Islet precursor cell (in vitro differentiated cells): ENCODE measurements around the gene PRR18.

Source experiments
- DNase-seq: peaks from one replicate; pipeline ENCODE4 v3.0.0-alpha.2; 2018

PRR18 gene

DNA sequence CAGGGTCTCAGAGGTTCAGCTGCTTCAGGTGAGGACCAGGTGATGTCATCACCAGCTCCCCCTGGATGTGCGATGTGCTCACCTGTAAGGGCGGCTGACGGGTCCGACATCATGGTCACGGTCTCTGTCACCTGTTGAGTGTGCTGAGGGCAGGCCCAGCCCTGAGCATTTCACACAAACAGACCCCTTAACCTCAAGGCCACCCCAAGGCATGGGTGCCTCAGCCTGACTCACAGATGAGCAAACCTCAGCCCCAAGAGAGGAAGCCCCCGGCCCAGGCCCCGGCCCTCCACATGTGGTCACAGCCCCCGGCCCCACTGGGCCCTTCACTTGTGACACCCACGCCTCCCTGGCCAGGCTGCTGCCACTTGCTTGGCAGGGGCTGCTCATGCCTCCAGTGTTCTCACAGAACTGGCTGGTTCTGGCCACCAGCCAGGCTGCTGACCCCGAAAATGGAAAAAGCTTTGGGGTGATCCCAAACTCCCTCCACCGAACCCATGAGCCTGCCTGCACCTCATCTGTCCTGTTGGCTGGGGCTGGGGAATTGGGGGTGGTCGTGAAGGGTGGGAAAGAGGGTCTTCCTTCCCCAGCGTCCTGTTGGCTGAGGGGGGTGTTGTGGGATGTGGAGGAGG is 33.3 kb downstream of the PRR18 start:
- no peak for DNase-seq

DNA sequence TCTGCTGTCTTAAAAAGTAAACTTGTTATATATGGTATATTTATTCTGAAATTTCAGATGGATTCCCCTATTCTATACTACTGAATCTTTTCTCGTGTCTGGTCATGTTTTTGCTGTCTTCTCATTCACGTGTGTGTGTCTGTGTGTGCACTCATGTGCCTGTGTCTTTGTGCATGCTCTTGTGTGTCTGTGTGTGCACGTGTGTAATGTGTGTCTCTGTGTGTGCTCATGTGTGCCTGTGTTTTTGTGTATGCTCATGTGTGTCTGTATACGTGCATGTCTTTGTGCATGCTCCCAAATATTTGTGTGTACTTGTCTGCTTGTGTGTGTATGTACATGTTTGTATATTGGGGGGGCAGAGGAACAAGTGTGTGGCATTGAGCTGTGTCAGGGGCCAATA is 34.0 kb downstream of the PRR18 start:
- DNase-seq = no peak

DNA sequence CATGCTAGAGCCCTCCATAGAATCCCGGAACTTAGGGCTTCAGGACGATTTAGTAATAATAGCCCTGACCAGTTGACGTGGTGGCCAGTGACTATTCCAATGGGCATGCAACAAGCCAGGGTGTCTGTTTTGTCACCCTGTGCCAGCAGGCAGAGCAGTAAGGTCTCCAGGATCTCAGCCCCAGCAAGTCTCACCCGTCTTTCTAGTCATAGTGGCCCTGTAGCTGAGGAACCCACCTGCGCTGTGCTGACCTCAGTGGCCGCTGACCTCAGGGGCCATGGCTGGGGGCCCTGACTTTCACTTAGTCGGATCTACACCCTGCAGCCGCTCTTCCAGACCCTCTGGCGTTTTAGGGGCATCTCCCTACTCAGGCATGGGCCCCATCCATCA is 36.8 kb downstream of the PRR18 start:
- DNase-seq = no peak

DNA sequence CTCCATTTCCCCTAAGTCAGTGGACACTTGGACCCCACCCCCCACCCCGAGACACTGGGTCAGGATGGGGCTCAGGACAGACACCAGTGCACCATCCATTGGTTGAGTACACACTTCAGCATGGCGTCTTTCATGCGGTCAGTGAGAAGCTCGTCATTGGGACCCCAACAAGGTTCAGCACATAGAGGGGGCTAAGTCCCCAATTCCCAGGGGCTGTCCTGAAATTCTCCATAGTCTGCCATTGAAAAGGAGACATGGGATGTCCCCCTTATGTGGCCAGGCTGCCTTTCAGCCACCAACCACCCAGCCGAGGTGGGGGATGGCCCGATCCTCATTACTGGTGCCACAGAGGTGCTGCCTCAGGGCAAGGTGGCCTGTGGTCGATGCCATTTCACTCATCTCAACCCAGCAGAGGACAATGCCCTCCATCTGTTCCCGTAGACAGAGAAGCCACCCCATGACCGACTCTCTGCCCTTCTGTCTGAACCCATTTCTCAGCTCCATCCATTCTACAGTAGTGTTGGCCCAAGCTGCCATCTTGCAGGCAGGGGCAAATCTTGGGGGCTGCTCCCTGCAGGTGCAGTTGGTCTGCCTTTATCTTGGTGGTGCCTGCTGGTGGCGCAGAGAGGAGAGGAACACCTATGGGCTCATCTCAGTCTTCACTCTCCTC is 37.4 kb downstream of the PRR18 start:
- no peak for DNase-seq

DNA sequence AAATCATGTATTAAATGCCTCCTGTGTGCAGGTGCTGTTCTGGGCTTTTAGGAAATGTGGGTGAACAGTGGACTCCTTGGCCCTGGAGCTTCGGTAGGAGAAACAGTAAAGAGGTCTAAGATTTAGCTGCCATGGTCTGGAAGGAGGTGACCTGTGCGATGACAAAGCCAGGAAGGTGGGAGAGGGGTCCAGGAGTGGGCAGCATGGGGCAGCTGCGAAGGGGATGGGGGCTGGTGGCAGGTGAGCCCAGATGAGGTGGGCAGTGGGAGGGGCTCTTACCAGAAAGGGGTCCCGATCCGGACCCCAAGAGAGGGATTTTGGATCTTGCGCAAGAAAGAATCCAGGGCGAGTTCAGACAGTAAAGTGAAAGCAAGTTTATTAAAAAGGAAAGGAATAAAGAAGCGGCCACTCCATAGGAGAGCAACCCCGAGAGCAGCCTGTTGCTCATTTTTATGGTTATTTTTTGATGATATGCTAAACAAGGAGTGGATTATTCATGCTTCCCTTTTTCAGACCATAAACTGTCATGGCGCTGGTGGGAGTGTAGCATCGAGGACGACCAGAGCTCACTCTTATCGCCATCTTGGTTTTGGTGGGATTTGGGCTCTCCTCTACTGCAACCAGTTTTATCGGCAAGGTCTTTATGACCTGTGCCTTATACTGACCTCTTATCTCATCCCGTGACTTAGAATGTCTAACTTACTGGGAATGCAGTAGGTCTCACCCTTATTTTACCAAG is 38.7 kb downstream of the PRR18 start:
- no peak for DNase-seq

DNA sequence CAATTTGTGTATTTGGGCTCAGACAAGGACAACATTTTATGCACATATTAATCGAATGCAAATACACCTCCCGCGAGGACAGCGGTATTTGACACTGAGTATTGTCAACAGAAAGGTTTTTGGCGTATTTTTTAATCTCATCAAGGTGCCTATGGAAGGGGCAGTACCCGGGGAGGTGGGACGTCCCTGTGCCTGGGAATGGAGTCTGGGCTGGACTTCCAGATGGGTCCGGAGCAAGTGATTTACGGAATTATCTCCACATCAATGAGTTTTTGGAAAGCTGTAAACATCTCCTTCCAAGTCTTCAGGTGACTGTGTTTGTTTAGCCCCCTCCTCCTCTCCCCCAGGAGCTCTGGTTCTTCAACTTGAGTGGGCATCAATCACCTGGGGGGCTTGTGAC is 39.8 kb downstream of the PRR18 start:
- DNase-seq = no peak

DNA sequence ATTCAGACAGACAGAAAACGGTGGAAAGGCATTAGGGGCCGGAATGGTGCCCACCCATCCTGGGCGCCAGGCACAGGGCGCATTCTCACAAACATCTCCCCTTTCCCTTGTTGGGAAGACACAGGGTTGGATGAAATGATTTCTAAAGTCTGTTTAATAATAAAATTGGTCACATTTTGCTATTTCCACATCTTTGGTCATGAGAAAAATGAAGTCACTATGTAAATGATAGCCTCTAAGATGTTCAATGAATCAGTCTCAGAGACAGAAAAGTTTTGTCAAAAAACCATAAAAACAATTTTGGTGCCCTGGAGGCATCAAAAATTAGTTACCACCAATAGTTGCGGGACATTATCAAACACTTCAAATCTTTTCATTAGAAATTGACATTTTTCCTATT is 40.7 kb downstream of the PRR18 start:
- DNase-seq = no peak

DNA sequence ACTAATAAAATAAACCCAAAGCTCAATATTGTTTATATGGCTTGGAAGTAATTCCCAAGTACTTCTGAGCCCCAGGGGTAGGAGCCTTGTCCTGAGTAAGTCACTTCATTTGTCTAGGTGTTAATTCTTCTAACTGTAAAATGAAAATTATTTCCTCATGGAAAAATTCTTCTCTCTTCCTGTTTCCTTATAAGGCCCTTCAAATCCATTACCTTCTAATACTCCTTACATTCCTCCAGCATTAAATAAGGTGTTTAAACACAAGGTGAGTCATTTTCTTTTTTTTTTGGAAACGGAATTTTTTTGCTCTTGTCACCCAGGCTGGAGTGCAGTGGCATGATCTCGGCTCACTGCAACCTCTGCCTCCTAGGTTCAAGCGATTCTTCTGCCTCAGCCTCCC is 41.9 kb downstream of the PRR18 start:
- no peak for DNase-seq

DNA sequence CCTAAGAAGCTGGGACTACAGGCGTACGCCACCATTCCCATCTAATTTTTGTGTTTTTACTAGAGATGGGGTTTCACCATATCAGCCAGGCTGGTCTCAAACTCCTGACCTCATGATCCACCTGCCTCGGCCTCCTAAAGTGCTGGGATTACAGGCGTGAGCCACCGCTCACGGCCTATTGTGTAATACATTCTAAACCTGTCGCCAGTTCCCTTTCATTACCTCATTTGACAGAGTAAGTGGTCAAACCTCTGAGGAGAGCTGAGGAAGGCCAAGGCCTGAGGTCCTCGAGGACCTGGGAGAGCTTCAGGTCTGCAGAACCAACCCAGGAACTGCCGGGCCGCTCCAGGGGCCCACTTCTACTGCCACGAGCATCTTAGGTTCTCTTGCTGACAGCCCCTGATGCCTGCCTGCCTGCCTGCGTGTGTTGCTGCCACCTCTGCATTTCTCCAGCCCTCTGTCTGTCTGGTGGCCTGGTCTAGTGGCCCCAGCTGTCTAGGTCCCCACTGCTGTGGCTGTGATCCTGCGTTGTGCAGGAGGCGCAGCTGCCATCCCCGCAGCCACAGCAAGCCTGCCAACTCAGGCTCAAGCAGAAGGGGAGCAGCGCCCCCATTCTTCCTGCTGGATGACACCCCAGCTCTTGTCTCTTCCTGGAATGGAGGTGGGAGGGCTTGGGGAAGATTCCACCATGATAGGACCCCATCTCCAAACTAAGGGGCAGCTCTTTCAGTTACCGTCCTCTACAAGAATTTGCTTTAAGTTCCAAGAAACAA is 45.3 kb downstream of the PRR18 start:
- peak; percentile 48 for DNase-seq

DNA sequence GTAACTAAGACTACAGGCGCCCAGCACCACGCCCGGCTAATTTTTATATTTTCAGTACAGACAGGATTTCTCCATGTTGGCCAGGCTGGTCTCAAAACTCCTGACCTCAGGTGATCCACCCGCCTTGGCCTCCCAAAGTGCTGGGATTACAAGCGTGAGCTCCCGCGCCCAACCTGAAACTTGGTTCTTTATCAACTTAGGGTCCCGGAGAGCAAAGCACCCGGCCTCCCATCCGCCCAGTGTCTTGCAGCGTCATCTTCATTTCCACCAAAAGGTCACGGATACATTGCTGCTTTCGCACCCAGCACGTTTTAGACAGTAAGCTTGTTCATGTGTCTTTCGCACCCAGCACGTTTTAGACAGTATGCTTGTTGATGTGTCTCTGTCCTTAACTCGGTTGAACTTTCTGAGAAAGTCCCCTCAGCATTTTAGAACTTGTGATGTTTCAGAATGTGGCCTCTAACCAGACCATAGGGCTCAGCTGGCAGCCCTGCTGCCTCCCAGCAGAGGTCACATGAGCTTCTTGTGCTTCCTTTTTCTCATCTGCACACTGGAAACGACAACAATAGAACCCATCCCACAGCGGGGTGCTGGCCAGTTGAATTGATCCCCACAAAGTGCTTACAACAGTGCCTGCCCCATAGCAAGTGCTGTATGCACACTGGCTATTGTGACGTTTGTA is 48.8 kb downstream of the PRR18 start:
- DNase-seq = no peak

DNA sequence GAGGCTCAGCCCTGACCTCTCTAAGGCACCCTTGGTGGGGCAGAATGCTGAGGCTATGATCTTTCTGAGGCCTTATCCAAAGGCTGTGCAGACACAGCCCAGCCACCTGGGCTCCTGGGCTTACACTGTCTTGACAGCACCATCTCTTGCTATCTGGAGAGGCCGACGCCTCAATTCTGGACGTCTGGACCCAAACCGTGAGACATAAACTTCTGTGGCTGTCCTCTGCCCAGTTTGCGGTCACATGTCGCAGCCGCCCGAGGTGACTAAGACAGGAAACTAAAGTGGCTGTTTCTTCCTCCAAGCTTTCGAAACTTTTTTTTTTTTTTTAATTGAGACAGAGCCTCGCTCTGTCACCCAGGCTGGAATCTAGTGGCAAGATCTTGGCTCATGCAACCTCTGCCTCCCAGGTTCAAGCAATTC is 49.3 kb downstream of the PRR18 start:
- DNase-seq = peak; percentile 56

DNA sequence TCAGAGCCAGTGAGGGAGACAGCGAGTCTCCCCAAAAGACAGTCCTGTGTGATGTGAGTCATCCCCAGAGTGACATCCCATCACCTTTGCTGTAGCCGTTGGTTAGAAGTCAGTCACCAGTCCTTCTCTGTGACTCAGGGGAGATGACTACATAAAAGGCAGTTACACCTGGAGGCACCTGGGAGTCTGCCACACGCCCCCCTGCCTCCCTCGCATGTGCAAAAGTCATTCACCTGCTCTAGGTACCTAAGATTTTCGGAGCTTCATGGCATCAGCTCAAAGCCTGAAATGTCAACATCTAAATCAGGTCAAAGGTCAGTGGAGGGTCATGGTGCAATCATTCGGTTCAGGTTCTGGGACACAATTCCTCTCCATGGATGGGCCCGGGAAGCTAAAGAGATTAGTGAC is 50.3 kb downstream of the PRR18 start:
- DNase-seq = peak; percentile 59
